Daoy (cell line): ENCODE data around the gene NPR3. TPM values are rescaled to one million over a fixed set of nuclear protein-coding genes. Genes with fewer than 3 reads are reported as not detected.
A peak's percentile ranks its signal among the peaks of the same experiment; 100 is the strongest.

Experiments used
- DNase-seq: peaks from one replicate; pipeline ENCODE4 v3.0.0-alpha.2; 2015; ENCODE audit warnings: low read depth
- total RNA-seq: library from RNA; depleted of rRNA; stranded (reverse); fragments of >200 nt; shearing (Covaris generic); gene quantifications from 2 replicates; pipeline ENCODE4 v1.2.3, GENCODE V29; 2014

NPR3 gene
- total RNA-seq, 1 experiment from 2014 or later: 0.86 TPM

DNA sequence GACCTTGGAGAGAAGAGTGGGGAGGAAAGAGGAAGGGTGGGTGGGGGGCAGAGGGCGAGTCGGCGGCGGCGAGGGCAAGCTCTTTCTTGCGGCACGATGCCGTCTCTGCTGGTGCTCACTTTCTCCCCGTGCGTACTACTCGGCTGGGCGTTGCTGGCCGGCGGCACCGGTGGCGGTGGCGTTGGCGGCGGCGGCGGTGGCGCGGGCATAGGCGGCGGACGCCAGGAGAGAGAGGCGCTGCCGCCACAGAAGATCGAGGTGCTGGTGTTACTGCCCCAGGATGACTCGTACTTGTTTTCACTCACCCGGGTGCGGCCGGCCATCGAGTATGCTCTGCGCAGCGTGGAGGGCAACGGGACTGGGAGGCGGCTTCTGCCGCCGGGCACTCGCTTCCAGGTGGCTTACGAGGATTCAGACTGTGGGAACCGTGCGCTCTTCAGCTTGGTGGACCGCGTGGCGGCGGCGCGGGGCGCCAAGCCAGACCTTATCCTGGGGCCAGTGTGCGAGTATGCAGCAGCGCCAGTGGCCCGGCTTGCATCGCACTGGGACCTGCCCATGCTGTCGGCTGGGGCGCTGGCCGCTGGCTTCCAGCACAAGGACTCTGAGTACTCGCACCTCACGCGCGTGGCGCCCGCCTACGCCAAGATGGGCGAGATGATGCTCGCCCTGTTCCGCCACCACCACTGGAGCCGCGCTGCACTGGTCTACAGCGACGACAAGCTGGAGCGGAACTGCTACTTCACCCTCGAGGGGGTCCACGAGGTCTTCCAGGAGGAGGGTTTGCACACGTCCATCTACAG lies 760 bp downstream of the NPR3 start:
- DNase-seq: peak; percentile 12

DNA sequence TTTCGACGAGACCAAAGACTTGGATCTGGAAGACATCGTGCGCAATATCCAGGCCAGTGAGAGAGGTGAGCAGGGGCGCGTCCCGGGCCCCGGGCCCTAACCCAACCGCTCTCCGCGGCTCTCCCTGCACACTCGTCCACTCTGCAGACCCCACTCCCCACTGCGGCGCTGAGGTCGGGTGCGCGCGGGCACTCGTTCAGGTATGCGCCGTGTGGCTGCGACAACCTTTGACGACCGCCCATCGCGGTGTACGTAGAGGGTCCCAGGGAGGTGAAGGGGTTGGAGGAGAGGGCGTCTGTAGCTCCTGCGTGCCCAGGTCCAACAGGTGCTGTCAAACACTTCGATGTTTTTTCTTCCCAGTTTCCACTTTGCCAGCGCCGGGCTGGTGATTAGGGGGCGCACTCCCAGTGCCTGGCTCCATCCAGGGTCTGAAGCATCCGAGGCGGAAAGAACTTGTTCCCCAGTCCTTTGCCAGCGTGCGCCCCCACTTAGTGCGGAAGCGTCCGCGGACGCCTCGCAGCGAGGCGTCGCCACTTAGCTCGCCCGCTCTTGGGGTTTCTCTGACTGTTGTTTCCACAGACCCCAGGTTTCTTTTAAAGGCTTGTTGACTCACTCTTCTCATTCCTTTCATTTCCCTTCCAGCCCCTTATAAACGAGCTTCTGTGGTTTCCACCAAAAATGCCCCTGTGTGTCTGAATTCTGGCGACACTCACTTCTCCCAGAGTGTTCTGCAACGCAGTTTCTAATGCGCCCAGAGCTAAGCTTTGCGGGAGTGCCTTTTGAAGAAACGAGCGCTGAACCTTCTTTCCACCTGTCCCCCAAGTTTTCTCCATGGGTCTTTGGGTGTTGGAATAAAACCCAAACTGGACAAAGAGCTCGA lies 1.6 kb downstream of the NPR3 start:
- no peak for DNase-seq

DNA sequence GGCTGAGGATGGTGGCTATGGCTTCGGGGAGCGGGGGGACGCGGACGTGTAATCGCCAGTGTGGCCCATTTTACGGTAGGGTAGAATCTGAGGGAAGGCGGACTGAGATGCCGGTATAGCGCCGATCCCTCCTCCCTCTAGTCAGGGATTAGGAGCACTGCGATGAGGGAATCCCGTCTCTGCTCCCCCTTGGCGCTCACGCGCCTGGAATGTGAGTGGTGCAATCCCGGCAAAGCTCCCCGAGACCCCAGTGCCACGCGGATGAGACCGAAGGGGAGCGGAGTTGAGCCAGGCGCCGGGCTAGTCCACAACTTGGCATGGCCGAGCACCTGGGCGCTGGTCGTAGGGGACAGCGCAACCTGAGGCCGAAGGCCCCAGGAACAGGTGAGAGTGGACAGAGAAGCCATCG lies 2.2 kb downstream of the NPR3 start:
- no peak for DNase-seq

DNA sequence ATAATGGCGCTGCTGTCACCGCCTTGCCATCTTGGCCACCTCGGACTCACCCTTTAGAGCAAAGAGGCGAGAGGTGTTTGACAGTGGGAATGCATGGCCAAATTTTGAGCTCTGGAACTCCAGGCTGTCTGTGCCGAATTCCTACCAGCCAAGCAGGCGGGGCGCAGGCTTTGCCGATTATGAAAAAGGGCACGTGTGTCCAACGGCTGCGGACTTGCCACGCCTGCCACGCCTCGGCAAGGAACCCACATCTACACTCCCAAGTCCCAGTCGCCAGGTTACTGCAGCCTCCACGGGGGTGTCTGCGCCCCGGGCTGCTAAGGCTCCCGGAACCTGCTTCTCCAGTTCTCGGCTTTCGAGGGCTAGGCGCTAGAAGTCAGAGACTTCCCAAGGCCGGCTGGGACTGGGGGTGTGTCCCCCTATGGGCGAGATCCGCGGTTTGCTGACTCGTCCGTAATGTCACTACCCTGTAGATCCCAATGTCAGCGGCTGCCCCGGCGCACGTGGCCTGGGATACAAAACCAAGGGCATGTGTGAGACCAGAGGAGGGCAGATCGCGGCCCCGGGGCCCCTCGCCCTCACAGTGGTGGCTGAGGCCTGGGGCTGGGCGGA lies 2.8 kb downstream of the NPR3 start:
- peak; percentile 18 for DNase-seq

DNA sequence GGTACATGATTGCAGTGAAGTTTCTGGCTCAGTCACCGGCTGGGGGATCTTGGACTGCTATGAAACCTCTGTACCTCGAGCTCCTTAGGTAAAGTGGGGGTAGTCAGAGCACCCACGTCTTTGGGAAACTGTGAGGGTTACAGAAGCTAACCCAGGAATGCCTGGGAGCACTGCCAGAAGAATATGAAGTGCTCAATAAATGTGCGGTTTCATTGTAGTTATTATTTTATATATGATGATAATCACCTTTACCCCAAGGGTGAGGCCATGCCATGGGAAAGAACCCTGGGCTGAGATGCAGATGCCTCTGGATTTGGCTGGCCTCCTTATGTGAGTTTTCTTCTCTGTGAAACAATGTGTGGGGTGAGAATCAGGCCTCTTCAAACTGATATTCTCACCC lies 3.7 kb downstream of the NPR3 start:
- DNase-seq: no peak

DNA sequence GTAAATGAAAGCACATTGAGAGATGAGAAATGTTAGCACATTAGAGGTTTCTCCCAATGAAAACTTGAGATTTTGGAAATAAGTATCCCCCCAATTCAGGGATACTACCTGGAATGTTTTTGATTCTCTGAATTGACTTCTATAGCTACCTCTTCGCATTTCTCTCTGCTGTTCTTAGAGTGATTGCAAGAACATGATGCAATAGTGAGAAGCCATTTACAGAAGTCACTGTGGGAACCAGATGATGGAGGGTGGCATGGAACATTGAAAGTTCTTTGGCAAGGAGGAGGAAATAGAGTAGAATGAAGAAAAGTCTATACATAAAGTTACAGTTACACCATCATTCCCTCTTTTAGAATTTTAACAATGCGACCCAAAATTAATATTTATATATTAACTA lies 9.2 kb downstream of the NPR3 start:
- no peak for DNase-seq

DNA sequence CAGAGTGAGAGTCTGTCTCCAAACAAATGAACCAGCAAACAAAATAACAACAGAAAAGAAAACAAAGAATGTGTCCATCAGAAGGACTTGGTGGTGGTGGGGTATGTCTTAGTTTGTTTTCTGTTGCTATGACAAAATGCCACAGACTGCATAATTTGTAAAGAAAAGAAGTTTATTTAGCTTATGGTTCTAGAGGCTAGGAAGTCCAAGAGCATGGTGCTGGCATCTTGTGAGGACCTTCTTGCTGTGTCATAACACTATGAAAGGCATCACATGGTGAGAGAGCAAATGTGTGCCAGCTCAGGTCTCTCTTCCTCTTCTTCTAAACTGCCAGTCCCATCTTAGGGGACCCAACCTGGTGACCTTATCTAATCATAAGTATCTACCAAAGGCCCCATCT lies 10.5 kb downstream of the NPR3 start:
- DNase-seq: no peak

DNA sequence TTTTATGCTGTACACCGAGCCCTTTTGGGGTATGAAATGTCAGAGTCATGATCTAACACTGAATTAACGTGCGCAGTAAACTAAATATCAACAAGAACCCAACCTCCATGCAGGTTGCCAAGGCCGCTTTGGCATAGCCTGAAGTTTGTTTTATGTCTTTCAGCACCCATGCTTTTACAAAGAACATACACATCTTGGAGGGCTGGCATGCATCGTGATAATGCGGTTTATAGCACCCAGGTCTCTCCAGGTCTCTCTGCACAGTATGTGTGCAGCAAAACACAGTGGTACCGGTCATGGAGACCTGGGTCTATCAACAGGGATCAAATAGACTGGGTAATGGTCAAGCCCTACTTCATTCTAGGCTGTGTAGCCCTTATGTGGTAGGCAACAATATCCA lies 11.8 kb downstream of the NPR3 start:
- DNase-seq: no peak

DNA sequence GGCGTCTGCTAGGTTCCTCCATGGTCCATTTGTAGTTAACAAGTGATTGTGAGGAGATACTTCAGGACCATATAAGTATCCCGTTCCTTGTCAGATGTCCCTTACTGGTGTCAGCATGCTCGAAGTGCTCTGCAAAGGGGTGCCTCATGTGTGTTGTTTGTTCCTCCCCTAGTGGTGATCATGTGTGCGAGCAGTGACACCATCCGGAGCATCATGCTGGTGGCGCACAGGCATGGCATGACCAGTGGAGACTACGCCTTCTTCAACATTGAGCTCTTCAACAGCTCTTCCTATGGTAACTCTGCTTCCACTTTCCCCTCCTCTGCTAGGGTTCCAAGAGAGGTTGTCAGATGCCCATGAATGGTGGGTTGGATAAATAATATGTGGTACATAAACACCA lies 13.4 kb downstream of the NPR3 start:
- no peak for DNase-seq

DNA sequence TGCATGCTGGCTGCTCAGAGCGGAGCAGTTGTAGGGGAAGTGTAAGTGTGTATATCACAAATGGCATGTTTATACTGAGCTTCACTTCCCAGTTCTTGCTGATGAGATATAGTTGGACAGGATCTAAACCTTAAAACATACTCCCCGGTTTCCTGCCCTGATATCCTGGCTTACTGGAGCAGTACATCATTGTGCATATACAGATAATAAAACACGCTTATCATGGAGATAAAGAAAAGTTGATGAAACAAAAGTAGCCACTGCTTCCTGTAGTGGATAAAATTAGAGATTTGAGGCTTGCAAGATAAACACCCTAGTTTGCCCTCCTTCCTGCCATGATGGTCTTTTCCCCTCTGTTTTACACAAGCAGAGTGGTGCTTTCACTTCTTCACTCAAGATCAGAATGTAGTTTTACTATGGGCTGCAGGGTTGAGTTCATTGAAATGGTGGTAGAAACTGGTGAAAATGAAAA lies 15.0 kb downstream of the NPR3 start:
- DNase-seq: no peak

DNA sequence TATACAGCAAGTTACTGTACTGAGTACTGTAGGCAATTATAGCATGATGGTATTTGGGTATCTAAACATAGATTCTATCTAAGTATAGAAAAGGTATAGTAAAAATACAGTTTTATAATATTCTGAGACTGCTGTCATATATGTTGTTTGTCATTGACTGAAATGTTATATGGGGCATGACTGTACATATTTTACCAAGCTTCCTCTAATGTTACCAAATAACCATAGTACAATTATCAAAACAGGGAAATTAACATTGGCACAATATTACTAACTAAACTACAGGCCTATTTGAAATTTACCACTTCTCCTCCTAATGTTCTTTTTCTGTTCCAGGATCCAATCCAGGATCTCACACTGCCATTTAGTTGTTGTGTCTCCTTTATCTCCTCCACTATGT lies 18.5 kb downstream of the NPR3 start:
- no peak for DNase-seq

DNA sequence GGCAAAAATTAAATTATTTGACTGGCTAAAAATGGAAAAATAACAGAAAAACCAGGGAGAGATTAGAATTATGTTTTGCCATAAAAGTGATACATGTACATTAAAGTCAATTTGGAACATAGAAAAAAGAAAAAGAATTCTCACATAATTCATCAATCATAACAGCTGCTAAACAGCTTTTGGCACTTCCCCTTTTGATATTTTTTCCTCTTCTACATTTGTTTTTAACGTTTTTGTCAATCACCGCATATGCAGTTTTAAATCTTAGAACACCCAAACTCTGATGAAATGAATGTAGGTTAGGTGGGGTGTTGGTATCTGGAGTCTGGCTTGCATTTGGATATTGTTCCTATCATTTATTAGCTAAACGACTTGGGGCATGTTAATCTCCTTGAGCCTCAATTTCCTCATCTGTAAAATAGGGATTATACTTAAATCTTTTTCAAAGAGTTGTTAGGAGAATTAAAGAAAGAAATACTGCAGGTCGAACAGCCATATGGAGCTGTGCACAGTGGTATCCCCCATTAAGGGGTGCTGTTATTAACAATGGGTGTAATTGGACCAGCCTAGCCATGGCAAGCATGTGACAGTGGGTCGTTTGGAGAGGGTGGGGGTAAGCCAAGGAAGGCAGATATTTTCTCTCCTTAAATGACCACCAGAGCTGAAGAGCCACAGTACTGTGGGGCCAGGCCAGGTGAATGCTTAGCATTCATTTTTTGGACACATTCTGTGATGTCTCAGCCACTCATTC lies 22.6 kb downstream of the NPR3 start:
- DNase-seq: no peak

DNA sequence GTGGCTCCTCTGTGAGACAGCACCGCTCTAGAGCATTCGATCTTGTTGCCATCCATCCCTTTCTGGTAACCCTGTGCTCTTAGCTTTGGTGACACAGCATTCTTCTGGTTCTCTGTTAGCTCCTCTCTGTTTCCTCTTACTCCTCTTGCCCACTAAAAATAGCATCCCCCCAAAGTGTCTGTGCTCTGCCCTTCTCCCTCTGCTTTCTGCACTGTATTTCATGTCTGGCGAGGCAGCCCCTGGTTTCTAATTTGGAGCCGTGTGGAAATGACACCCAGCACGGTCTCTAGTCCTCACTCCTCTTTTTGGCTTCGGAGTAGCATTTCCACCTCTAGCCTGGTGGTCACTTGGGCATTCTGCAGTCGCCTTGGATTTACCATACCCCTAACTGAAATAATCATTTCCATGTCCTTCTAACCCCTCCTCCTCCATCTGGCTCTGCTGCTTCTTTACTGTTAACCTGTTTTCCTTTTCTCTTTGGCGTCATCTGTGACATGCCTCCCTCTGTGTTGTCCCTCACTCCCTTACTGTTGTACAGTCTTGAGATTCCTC lies 23.8 kb downstream of the NPR3 start:
- no peak for DNase-seq

DNA sequence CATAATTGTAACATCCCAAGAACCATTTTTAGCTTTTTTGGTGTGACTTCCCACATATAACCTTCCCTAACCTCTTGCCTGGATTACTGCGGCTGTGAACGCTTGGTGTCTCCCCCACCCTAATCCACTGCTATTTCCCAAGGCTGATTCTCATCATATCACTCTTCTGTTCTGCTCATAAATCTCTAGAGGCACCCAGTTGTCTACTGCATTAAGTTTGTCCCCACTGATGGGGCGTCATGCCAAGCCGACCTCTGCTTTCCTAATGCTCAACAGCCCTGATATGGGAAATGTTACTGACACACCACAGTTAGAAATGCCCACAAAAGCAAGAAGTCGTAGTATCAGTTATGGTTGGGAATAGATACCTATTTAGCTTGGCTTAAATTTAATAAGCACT lies 24.4 kb downstream of the NPR3 start:
- DNase-seq: no peak

DNA sequence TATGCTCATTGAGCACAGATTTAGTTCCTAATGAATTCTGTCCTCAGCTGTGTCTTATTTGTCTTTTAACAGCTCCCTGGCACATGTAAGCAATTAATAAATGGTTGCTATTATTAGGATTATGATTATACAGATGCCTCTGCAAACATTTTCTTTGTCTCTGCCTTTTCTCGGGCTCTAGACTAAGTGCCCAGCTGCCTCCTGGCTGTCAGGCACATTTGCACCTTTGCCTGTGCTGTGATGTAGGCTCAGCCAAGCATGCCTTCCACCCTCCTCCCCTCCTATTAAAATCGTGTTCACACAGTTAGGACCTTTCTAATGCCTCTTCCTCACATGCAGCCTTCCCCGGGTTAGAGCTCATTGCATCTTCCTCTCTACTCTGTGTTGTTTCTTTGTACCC lies 25.7 kb downstream of the NPR3 start:
- no peak for DNase-seq

DNA sequence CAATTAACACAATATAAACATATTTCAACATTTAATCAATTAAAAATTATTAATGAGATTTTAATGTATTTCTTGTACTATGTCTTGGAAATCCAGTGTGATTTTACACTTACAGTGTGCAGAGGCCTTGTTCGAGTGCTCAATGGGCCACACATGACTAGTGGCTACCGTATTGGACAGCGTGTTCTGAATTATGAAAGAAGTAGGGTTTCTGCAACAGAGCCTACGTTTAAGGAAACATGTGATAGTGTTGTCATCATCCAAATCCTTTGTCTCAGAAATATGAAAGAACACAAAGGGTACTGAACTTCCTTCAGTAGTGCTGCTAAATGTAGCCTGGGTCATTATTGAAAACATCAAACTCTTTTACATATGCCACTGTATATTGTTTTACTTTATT lies 29.5 kb downstream of the NPR3 start:
- DNase-seq: no peak

DNA sequence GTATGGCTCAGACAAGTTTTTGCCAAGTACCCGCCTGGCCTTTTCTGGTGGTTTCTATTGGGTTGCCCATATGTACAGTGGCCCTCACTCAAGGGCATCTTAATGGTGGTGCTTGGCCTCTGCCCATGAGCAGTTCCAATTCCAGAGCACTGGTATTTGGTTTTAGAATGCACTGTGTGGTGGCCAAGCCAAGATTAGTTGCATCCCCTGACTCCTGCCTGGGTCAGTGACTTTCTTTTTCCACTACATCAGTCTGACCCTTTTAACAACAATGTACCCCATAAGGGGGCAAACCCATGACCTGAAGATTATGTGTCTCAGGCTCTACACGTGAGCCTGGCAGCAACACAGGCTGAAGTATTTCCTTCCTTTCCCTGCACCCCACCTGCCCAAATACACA lies 34.2 kb downstream of the NPR3 start:
- DNase-seq: no peak

DNA sequence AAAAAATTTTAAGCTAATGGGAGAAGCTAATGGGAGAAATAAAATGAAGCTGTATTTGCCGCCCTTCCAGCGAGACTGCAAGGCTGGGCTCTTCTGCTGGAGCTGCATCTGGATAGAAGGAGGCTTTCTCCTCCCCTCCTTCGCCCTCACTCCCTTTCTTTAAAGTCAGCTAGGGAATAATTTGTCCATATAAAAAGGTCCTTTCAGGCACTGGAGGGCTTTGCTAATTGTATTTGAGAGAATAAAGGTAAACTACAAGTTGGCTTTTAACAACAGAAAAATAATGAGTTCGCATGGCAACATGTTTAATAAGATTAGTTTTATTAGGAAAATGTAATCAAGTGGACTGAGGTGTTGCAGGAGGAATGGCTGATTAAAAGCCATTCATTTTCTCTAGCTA lies 41.3 kb downstream of the NPR3 start:
- DNase-seq: no peak

DNA sequence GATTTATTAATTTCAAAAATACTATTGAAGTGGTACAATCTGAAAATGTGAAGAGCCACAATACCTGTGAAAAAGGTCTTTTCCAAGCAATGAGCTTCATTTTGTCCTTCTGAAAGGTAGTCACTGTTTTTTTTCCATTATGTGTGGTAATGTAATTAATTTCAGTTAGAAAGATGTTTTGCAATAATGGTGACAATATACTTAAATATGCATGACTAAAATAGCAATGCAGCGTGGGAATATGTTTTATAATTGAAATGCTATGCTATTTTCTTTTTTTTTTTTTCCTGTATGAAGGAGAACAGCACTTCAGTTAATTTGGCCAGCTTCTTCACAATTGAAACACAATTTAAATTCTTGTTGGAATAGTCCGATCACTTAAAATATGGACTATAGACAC lies 41.9 kb downstream of the NPR3 start:
- no peak for DNase-seq

DNA sequence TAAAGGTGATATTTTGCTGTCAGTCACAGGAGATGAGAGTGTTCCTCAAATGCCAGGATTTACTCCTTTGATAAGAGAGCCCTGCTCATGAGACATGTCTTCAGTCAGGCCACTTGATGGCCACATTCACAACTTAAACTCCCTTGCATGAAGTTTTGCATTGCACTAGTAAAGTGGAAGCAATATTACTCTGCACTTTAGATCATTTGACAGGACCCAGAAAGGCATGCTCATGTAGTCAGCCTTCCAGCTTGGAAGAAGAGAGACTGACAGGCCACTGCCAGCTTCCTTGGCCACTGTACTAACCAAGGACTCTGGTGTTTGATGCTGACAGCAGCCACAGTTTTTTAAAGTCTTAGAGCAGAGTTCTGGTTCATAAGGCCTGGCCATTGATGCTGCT lies 42.6 kb downstream of the NPR3 start:
- DNase-seq: no peak

DNA sequence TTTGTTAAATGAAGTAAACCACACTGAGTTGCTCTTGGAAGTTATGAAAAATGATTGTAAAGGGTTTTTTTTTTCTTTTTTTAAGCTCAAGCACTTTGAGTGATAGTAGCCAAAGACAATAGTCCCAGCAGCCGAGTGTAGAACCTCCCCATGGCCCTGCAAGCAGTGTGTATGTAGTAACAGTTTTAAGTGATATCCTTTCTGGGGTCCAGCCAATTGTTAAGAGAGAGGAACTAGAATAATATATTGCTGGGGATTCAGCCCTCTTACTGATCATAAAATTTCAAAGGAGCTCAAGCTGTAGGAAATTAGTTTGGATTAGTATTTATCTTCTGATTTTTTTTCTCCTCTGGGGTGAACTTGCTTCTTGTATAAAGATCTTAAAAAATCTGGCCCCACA lies 43.2 kb downstream of the NPR3 start:
- DNase-seq: no peak

DNA sequence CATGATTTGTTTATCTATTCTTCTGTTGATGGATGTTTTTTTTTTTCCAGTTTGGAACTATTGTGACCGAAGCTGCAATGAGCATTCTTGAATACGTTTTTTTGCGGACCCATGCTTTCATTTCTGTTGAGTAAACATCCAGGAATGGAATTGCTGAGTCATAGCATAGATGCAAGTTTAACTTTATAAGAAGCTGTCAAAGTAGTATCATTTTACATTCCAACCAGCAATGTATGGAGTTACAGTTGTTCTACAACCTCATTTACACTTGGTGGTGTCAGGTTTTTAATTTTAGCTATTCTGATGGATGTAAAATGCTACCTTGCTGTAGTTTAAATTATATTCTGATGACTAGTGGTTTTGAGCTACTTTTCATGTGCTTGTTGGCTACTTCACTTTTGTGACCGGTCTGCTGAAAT lies 49.0 kb downstream of the NPR3 start:
- DNase-seq: peak; percentile 5
